ENCODE results near the gene HIP1R.

- TF ChIP-seq CTCF (IDR thresholded peaks at IDR 0.05) (no peak), POLR2A (IDR thresholded peaks at IDR 0.05) (no peak)
Observed at GRCh38 chr12:122868471-122869177, 33.4 kb downstream of the HIP1R start.
